C1 segment of cervical spinal cord (tissue), 14 donors: Measurements from ENCODE around the gene OR4D11.

Experiments used
- DNase-seq, 14 donors: peaks; one replicate each; lab custom pipeline; 2025; lab: John Stamatoyannopoulos, UW

Gene OR4D11

GRCh38 chr11:59548309-59548656, 44.9 kb downstream of the OR4D11 start:
- no peak for DNase-seq

GRCh38 chr11:59550368-59550841, 47.0 kb downstream of the OR4D11 start:
- DNase-seq = peak in 13 of 14 donors; percentile 24 to 92 (median 61)

- DNase-seq = peak; percentile 12 to 81 (median 70)
These were observed 47.7 kb downstream of the OR4D11 start for GRCh38 chr11:59550842-59551658.

GRCh38 chr11:59551659-59552521, 48.5 kb downstream of the OR4D11 start:
- DNase-seq = peak in 1 of 14 donors; percentile 51

- no peak for DNase-seq
These were observed 49.5 kb downstream of the OR4D11 start for GRCh38 chr11:59552844-59553243.

GRCh38 chr11:59553323-59553722, 49.9 kb downstream of the OR4D11 start:
- DNase-seq = no peak
